Stimulated activated CD4-positive, alpha-beta T cell treated with anti-CD3 and anti-CD28 coated beads, TNF-alpha, amount 100 ng/mL, for 4 hours (primary cell): ENCODE measurements around the gene MBNL2.

Source experiments
- DNase-seq, 3 experiments: peaks; one replicate each; pipeline ENCODE4 v3.0.0-alpha.2; 2020; ENCODE audit warnings: low read depth in 3 of 3

The MBNL2 gene

DNA sequence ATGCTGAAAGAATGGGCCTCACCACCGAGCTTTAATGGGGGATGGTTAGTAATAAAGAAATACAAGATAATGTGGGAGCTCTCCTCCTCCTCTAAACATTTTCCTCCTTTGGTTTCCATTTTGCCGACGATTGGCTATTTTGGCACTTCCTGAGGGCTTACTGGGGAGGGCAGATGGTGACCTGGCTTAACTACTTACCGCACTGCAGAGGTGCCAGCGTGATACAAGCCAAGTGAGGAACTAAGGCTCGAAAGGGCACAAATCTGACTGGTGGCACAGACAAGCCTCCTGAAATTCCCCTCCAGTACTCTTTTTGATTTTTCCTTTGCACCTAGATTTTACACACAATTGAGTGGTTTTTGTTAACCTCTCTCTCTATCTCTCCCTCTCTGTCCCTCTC is 158.6 kb downstream of the MBNL2 start:
- DNase-seq: no peak

DNA sequence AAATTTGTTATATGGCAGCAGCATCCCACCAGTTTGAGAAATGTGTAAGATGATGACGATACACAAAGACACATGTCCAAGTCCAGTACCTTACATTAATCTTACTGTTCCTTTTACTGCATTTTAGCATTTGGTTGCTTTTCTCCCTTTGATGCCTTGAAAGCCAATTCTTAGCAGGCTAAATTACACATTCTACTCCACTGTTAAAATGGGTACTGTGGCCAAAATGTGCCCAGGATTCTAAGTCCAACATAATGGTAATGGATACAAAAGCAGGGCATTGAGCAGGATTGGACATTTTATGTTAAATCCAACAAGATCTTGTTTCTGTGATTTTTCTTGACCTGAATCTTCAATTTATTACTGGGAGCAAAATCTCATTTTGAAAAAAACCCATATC is 159.1 kb downstream of the MBNL2 start:
- DNase-seq: no peak

DNA sequence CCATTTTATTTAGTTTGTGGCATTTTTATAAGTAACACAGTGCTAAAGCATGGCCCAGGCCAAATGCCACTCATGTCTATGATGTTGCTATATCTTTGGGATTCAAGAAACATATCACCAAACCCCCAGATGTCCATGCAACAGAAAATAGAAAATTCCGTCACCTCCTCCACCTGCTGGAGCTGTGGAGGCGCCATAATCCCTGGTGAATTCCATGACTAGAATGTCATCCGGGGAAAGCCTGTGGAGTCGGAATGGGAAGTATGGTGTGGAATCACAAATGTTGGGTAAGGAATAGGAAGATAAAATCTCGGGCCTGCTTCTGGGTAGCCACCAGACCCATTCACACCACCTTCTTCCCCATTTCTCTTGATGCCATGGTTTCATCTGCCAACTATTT is 160.1 kb downstream of the MBNL2 start:
- DNase-seq: no peak

DNA sequence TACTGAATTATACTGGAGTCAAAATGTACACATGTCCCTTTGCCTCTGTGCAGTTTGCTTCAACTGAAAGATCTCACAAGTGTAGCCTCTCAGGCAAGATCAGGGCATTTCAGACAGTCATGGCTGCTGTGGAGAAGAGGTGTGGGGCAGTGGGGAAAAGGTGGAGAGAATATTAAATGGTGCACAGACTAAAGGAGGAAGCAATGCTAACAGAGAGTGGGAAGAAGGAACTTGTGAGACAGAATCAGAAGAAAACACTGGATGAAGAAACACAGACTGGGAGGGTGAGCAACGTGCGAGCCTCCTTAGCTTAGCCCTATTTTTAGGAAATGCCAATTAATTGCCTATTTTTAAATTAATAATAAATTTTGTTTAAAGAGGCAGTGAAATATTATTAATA is 162.2 kb downstream of the MBNL2 start:
- no peak for DNase-seq

DNA sequence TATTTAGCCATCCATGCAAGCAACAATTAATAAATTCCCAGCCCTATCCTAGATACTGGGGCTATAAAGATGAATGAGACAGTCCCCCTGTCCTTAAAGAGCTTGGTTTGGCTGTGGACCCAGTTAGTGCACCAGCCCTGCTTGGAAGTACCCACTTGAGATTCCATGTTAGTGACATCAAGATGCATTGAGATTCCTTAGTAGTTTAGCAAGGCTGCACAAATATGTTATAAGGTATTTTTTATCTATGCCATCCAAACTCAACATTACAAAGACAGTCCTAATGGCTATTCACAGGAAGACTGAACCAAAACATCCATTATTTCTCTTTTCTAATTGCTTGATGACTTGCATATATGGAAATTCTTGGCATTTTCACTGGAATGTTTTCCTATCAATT is 163.0 kb downstream of the MBNL2 start:
- no peak for DNase-seq

DNA sequence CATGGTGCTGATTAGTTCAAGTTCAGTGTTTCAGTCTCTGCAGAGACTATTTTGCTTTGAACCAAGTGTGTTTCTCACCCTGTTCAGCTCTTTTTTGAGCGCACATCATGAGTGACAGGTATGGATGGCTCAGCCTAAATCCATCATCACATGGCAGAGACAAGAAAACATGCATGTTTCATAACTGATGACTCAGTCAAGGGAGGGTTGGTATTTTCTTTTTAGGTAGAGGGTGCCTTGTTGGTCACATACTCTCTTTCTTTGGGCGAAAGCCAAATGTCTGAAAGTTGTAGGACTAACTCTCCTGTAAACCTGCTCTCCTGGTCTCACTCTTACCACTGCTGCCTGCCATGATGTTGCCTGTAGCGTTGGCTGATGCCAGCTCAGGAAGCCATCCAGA is 163.7 kb downstream of the MBNL2 start:
- DNase-seq: no peak

- no peak for DNase-seq
Measured at GRCh38 chr13:97386801-97387484, 164.8 kb downstream of the MBNL2 start.

DNA sequence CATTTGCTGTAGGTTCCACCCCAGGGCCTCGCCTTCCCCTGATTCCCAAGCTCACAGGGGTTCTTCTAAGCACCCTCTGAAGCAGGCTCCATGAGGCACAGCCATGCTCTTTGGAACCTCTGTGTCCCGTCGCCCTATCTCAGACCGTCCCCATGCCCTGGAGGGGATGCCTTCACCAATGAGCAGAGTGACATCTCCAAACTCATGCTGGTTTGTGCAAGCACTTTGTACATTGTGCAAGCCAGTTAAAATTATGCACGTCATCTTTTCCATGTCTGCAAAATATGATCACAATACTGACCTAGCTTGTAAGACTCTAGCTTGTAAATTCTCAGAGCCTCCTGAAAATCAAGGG is 165.3 kb downstream of the MBNL2 start:
- no peak for DNase-seq

- DNase-seq: no peak
Measured at GRCh38 chr13:97387890-97388289, 165.8 kb downstream of the MBNL2 start.

DNA sequence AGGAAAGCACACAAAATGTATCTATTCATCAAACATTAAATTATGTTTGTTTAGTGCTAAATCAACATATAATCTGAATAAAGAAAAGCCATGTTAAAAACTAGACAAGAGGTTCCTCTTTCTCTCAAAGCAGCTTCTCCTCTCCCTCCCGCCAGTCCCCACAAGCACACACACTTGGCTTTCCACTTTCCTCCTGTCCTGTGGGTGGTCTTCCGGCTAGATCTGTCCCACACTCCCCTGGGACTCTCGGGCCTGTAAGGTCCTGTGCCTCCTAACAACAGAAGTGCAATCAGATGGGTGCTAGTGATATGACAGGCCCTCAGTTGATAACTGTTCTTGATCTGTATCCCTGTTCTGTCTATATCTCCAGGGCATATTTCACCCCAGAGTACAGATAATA is 166.2 kb downstream of the MBNL2 start:
- no peak for DNase-seq

DNA sequence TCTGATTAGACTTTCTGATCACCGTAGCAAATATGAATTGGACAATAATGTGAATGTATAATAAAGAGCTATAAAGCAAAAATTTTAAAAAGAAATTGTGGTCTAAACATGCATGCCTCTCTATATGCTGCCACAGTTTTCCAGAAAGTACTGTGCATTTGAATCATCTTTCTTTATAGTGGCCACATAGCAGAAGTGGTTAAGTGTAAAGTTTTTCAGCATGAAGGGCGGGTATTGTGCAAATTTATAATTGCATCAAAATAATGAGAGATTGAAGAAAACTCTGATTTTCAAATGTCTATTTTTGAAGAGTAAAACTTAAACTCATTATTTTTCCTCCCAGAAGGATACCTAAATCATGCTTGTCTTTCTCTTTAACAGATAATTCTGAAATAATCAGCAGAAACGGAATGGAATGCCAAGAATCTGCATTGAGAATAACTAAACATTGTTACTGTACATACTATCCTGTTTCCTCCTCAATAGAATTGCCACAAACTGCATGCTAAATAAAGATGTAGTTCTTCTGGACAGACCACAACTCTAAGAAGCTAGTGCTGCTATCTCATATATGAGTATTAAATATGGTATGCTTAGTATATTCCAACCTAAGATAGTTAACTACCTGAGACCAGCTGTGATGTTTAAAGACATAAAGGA is 168.9 kb downstream of the MBNL2 start:
- DNase-seq: no peak

- no peak for DNase-seq
Measured at GRCh38 chr13:97392020-97392419, 169.9 kb downstream of the MBNL2 start.

- no peak for DNase-seq
Measured at GRCh38 chr13:97394542-97394941, 172.4 kb downstream of the MBNL2 start.

DNA sequence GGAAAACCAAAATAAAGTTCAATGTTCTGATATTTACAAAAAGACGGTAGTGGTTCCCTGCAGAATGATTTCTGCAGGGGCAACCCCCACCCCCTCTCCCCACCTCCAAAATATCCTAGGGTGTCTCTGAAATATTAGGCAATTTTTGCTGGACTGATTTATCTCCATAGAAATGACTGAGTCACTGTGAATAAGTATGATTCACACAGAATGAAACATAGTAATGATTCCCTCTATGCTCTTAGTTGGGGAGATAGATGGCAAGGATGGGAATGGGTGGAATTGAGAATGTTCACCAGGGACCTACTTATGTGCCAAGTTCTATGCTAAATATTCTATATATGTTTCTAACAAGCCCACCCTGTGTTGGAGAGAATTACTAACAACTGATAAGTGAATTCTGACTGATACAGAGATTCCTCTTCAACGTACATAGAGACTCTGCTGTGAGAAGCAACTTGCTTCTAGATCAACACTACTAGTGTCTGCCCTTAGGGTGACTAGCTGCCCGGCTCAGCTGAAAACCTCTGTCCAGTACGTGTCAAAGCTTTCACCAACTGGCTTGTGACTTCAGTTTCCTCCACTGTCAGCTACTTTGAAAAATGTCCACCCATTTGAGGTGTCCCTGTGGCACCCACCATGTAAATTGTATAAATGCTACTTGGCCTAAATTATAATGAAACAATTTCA is 173.5 kb downstream of the MBNL2 start:
- no peak for DNase-seq

GRCh38 chr13:97397267-97397666 is 175.1 kb downstream of the MBNL2 start:
- DNase-seq: no peak

GRCh38 chr13:97401421-97401820 is 179.3 kb downstream of the MBNL2 start:
- no peak for DNase-seq

- DNase-seq: no peak
Measured at GRCh38 chr13:97403893-97404750, 182.0 kb downstream of the MBNL2 start.

DNA sequence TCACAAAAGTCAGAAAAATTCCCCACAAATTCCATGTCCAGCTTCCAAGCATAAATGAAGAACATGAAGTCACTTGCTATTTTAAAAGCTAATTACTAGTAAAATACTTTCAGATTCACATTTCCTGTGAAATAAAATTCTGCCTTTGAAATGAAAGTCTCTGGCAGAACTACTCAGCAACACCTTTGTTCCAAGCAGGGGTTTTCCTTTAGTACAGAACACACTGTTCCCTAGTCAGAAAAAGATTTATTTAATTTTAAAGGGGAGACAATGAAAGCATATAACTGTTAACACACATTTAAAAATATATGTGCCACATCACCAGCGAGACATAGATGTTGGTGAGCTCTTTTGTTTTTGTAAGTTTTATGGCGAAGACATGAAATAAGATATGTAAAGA is 185.4 kb downstream of the MBNL2 start:
- DNase-seq: no peak

- DNase-seq: no peak
Measured at GRCh38 chr13:97408938-97409337, 186.8 kb downstream of the MBNL2 start.

GRCh38 chr13:97411984-97412383 is 189.9 kb downstream of the MBNL2 start:
- no peak for DNase-seq

DNA sequence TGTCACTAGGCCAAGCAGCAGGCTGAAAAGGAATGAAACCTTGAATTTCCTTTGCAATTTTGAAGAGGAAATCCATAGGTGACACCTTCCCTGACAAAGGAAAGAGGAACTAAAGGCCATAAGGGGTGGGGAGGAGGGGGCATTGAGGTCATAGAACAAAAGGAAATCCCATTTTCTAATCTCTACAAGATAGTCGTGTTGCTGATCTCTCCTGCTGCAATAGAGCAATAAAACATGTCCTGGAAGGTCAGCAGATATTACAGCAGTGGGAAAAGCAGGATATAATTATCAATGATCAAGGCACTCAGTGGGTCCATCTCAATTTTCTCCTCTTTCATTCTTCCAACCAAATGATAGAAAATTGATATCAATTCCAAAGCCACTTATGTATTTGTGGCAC is 191.6 kb downstream of the MBNL2 start:
- DNase-seq: no peak

- DNase-seq: no peak
Measured at GRCh38 chr13:97414392-97414791, 192.3 kb downstream of the MBNL2 start.
